Activated T-cell treated with anti-CD3 and anti-CD28 coated beads, Interleukin-2, amount 50 U/mL, for 4 hours (primary cell): Measurements from ENCODE around the gene FIG4. TPM values are rescaled to one million over a fixed set of nuclear protein-coding genes. Genes with fewer than 3 reads are reported as not detected.
"Not testable (repeated sequence)": the region's sequence is repeated elsewhere in the genome, so short reads cannot be mapped to it uniquely, and the experiment has no call there.

Source experiments
- ATAC-seq, 2 donors: fragments of 200-7000 bp; cut with Tn5 transposase; one replicate each; pipeline ENCODE4 v1.10.0; 2021
- DNase-seq: peaks from one replicate; pipeline ENCODE4 v3.0.0-alpha.2; 2020
- H3K27me3 Mint-ChIP-seq: one replicate; pipeline ENCODE4 v1.8.0; 2021; ENCODE audit warnings: low read depth, mixed read lengths
- H3K36me3 Mint-ChIP-seq: one replicate; pipeline ENCODE4 v1.8.0; 2022; ENCODE audit warnings: mixed read lengths; ENCODE audit not compliant: insufficient read depth
- H3K4me1 Mint-ChIP-seq: one replicate; pipeline ENCODE4 v1.8.0; 2021; ENCODE audit warnings: low read depth, mixed read lengths
- H3K4me3 Mint-ChIP-seq: one replicate; pipeline ENCODE4 v1.8.0; 2021; ENCODE audit warnings: mild to moderate bottlenecking, moderate library complexity, mixed read lengths
- H3K9me3 Mint-ChIP-seq: one replicate; pipeline ENCODE4 v1.8.0; 2021; ENCODE audit warnings: mixed read lengths
- total RNA-seq, 3 donors: library from RNA; stranded (reverse); gene quantifications; one replicate each; pipeline ENCODE4 v1.2.1, GENCODE V29; 2021

Gene FIG4
- total RNA-seq, 3 donors from 2014 or later, result 5.4 to 6.4 (median 5.9) TPM

DNA sequence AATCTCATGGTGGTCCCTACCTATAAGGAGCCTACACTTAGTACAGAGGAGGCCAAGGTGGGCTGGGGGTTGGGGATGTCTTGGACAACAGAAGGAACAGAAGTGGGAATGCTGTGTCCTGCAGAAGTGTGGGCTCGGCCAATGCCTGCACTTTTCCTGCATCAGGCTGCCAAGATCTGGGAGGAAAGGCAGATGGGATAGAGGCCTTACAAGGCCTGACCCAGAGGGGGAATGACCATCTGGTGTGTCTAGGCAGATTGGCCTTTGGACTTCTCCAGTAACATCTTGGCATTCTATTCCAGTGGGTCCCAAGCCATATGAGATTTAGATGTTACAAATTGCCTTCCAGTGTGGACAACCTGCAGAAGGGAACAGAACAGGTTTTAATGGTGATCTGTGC, 162.3 kb downstream of the FIG4 start:
- Mint-ChIP-seq H3K36me3 (no peaks in the 10 kb centered on the region), H3K4me1 (no peaks in the 10 kb centered on the region), H3K9me3 (no peaks in the 10 kb centered on the region), H3K27me3 (no peaks in the 10 kb centered on the region), H3K4me3 (no peak overlapping the region)
- DNase-seq (no peak), ATAC-seq (no peak)

DNA sequence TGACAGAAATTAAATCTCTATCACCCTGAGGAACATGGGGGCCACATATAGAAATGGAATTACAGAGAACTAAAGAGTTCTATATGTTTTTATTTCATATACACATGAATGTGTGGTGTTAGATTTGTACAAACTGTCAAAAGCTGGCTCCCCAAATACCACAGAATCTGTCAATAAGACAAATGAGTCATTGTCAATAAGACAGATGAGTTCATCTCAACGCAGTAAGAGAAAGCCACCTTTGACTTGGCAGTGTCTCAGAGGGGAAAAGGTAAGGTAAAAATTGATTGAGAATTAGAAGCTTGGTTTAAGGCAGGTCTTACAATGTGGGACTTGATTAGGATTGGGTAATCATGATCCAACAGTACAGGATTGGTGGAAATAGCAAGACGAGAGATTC, 162.9 kb downstream of the FIG4 start:
- H3K4me1 Mint-ChIP-seq, result no peaks in the 10 kb centered on the region
- no peak overlapping the region for H3K4me3 Mint-ChIP-seq
- no peaks in the 10 kb centered on the region for H3K36me3 Mint-ChIP-seq
- ATAC-seq (no peak), DNase-seq (no peak)
- H3K9me3 Mint-ChIP-seq, result no peaks in the 10 kb centered on the region
- no peaks in the 10 kb centered on the region for H3K27me3 Mint-ChIP-seq

DNA sequence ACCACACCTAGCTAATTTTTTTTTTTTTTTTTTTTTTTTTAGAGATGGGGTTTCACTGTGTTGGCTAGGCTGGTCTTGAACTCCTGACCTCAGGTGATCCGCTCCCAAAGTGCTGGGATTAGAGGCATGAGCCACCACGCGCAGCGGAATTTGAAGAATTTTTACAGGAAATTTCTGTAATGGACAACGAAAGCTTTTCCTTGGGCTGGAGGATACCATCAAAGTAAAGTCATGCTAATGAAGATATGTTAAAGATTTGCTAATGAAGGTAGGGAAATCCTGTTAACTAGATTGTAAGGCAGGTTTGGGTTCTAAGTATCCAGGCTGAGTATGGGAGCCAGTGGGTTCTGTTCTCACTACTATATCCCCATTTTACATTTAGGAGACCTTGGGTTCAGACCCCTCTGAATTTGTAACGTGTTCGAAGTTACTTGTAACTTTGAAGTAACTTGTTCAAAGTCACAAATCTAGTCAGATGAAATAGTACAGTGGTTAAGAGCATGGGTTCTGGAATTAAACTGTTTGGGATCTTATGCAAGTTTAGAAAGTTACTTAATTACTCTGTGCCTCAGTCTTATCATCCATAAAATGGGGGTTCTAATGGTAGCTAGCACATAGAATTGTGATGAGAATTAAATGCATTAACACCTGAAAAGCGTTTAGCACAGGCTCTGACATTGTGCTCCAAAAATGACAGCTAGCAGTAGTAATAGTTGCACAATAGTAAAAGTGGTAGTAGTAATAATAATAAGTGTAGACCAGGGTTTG, 163.6 kb downstream of the FIG4 start:
- no peak for DNase-seq

DNA sequence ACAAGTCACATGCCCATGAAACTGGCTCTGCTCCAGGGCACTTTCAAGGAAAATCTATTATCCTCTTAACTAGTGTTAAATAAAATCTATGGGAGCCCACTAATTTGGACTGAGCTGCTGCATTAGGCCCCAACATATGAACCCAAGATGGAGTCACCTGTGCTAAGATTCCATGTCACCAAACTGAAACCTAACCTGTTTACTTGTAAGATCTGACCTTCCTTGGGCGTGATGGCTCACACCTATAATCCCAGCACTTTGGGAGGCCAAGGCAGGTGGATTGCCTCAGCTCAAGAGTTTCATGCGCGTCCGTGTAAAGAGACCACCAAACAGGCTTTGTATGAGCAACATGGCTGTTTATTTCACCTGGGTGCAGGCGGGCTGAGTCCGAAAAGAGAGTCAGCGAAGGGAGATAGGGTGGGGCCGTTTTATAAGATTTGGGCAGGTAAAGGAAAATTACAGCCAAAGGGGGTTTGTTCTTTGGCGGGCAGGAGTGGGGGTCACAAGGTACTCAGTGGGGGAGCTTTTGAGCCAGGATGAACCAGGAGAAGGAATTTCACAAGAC, 164.5 kb downstream of the FIG4 start:
- not testable (repeated sequence) for DNase-seq, H3K4me1 Mint-ChIP-seq, H3K4me3 Mint-ChIP-seq, H3K36me3 Mint-ChIP-seq, H3K9me3 Mint-ChIP-seq, H3K27me3 Mint-ChIP-seq, ATAC-seq

More for the DNA sequence above, 163.6 kb downstream of the FIG4 start:
- Mint-ChIP-seq H3K4me3 (no peak overlapping the region), H3K4me1 (no peaks in the 10 kb centered on the region), H3K36me3 (no peaks in the 10 kb centered on the region), H3K27me3 (no peaks in the 10 kb centered on the region), H3K9me3 (no peaks in the 10 kb centered on the region)
- no peak for ATAC-seq

DNA sequence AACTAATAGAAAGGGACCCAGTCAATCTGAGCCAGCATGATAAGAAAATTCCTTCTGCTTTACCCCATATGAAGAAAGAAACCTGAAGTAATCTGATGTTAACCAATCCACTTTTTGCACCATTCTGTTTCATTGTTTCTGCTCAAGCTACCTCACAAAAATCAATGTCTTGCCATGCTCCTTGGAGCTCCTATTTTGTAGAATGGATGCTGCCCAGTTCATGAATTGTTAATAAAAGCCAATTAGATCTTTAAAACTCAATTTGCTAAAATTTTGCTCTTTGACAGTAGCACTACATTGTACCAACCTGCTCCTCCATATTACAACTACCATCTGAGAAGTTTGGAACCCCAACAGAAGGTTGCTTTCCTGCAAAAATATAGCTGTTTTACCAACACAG, 170.8 kb downstream of the FIG4 start:
- DNase-seq (no peak), ATAC-seq (no peak)
- Mint-ChIP-seq H3K4me3 (no peak overlapping the region), H3K36me3 (no peaks in the 10 kb centered on the region), H3K27me3 (peaks cover 7% of the 10 kb centered on the region), H3K9me3 (peaks cover 4% of the 10 kb centered on the region), H3K4me1 (no peaks in the 10 kb centered on the region)

DNA sequence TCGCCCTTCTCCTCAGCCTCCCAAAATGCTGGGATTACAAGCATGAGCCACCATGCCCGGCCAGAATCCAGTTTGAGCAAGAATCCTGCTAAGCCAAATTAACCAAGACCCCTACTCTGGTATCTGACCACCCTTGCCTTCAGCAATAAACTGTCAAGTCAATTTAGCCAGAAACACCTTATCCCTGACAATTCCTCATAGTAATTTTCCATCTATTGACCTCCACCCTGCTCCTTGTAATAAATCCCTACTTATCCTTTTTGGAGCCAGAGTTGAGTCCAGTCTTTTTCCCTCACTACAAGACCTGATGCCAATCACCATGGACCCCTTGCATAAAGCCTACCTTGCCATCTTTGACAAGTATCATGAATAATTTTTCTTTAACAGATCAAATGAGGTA, 173.0 kb downstream of the FIG4 start:
- peaks cover 8% of the 10 kb centered on the region for H3K27me3 Mint-ChIP-seq
- H3K36me3 Mint-ChIP-seq, result no peaks in the 10 kb centered on the region
- no peaks in the 10 kb centered on the region for H3K4me1 Mint-ChIP-seq
- H3K9me3 Mint-ChIP-seq, result peaks cover 4% of the 10 kb centered on the region
- no peak for ATAC-seq
- no peak overlapping the region for H3K4me3 Mint-ChIP-seq
- no peak for DNase-seq

DNA sequence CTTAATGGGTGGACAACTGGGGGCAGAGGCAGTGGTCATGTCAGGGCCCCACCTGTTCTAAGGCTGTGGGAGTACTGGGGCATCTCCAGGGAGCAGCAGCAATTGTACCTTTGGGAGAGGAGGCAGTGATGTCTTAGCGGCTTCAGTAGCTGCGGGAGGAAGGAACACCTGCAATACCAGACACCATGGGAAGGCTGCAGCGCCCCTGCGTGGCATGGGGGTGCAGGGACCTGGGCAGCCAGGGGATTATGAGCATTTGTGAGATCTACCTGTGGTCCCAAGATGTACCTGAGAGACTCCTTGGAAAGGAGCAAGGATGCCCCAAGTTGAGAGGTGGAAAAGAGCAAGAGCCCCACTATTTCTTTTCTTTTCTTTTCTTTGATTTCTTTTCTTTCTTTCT, 174.9 kb downstream of the FIG4 start:
- Mint-ChIP-seq H3K27me3 (peaks cover 11% of the 10 kb centered on the region), H3K9me3 (peaks cover 4% of the 10 kb centered on the region), H3K36me3 (no peaks in the 10 kb centered on the region), H3K4me1 (no peaks in the 10 kb centered on the region), H3K4me3 (no peak overlapping the region)
- DNase-seq (no peak), ATAC-seq (no peak)

DNA sequence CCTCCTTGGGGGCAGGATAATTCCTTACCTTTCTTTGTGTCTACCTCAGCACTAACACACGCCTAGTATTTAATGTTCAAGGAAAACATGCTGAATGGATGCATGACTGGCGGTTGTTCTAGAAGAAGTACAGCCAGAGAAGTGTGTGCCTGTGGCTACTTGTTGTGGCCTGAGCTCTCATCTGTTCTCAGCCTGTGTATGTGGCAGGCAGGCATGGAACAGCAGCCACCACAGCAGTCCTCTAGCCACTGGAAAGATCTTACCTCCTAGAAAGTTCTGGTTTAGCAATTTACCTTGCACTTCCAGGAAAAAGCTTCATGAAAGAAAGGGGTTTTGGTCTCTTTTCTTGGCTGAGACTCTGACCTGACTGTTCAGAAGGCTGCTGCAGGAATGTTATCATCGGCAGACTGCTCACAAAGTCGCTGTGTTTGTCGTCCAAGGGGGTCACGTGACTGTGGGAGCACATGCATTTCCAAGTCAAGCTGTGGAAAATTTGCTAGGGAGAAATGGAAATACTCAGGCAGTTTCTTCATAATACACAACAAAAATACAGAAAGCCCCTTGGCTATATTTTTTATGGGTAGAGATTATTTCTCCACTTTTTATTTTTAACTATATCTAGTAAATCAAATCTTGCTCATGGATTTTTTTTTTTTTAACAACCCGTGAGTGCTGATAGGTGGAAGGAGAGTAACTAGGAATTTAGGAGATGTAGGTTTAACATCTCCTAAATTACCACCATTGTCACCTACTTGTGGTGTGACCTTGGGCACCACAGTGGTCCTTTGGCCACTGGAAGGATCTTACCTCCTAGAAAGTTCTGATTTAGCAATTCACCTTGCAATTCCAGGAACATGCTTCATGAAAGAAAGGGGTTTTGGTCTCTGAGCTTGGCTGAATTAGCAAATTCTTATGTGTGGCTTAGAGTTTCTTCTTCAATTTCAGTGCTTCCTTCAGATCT, 176.2 kb downstream of the FIG4 start:
- Mint-ChIP-seq H3K27me3 (peaks cover 10% of the 10 kb centered on the region), H3K4me3 (no peak overlapping the region), H3K36me3 (no peaks in the 10 kb centered on the region), H3K9me3 (peaks cover under 1% of the 10 kb centered on the region), H3K4me1 (no peaks in the 10 kb centered on the region)
- ATAC-seq (no peak), DNase-seq (no peak)

DNA sequence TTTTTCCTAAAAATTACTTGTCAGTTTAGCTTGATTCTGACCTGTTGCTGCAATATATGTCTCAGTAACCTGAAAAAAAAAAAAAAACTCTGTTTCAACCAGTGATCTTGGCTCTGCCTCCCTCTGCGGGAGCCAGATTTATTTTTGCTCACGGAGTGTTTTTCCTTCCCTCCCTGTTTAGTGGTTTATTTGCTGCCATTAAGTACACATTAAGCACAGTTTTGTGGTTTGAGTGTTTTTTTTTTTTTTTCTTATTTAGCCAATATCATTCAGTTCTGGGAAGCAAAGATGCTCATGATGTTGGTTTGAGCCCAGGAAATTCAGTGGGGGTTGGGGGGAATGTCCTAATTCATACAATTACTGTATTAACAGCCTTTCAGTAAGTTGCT, 176.9 kb downstream of the FIG4 start:
- Mint-ChIP-seq H3K9me3 (no peaks in the 10 kb centered on the region), H3K4me1 (no peaks in the 10 kb centered on the region), H3K27me3 (peaks cover 10% of the 10 kb centered on the region), H3K4me3 (no peak overlapping the region), H3K36me3 (no peaks in the 10 kb centered on the region)
- no peak for ATAC-seq
- no peak for DNase-seq

DNA sequence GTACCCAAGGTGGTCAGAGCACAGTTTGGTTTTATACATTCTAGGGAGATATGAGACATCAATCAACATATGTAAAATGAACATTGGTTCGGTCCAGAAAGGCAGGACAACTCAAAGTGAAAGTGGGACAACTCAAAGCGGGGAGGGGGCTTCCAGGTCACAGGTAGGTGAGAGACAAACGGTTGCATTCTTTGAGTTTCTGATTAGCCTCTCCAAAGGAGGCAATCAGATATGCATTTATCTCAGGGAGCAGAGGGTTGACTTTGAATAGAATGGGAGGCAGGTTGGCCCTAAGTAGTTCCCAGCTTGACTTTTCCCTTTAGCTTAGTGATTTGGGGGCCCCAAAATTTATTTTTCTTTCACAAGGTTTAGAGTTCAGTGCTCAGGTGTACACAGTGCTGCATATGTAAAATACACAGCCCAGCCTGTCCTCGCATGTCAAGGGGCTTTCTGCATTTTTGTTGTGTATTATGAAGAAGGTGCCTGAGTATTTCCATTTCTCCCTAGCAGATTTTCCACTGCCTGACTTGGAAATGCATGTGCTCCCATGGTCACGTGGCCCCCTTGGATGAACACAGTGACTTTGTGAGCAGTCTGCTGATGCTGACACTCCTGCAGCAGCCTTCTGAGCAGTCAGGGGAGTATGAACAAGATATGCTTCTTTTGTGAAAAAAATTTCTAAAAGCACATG, 178.4 kb downstream of the FIG4 start:
- H3K9me3 Mint-ChIP-seq, result not testable (repeated sequence)

DNA sequence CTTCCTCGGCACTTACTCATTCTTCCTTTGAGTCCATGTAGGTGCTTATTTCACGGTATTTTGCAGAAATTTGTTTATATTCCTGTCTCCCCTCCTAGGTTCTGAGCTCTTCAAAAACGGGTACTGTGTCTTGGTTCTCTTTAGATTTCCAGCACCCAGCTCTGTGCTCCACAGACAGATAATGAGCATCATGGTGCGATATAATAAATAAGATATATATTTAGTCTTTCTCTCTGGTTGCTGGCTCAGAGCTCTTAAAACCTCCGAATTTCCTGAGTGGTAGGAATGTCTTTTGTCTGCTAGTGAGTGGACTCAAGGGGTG, 179.0 kb downstream of the FIG4 start:
- H3K27me3 Mint-ChIP-seq, result peaks cover 10% of the 10 kb centered on the region
- H3K36me3 Mint-ChIP-seq, result no peaks in the 10 kb centered on the region
- H3K4me1 Mint-ChIP-seq, result no peaks in the 10 kb centered on the region
- DNase-seq (no peak), ATAC-seq (no peak)
- H3K4me3 Mint-ChIP-seq, result no peak overlapping the region
- no peaks in the 10 kb centered on the region for H3K9me3 Mint-ChIP-seq

More for the DNA sequence above, 178.4 kb downstream of the FIG4 start:
- H3K4me3 Mint-ChIP-seq, H3K4me1 Mint-ChIP-seq, DNase-seq, H3K36me3 Mint-ChIP-seq, ATAC-seq: not testable (repeated sequence)
- peaks cover 10% of the 10 kb centered on the region for H3K27me3 Mint-ChIP-seq

DNA sequence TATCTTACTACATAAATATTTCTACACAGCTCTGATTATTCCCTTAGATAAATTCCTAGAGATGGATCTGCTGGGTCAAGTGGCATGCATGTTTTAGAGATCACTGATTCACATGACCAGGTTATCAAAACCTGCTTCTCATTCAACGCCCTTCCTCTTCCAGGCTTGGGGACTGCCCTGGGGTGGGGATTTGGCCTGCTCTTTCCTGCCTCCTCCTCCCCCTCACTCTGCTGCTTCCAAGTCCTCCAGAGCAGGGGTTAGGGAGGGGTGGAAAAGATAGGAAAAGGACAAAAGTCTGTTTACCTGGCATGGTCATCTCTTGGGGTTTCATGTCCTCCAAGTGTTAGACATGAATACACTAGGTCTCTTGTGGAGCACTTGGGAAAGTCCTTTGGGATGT, 181.5 kb downstream of the FIG4 start:
- no peak for DNase-seq
- Mint-ChIP-seq H3K27me3 (peaks cover 9% of the 10 kb centered on the region), H3K4me3 (no peak overlapping the region), H3K36me3 (no peaks in the 10 kb centered on the region), H3K4me1 (no peaks in the 10 kb centered on the region), H3K9me3 (no peaks in the 10 kb centered on the region)
- ATAC-seq, result no peak

DNA sequence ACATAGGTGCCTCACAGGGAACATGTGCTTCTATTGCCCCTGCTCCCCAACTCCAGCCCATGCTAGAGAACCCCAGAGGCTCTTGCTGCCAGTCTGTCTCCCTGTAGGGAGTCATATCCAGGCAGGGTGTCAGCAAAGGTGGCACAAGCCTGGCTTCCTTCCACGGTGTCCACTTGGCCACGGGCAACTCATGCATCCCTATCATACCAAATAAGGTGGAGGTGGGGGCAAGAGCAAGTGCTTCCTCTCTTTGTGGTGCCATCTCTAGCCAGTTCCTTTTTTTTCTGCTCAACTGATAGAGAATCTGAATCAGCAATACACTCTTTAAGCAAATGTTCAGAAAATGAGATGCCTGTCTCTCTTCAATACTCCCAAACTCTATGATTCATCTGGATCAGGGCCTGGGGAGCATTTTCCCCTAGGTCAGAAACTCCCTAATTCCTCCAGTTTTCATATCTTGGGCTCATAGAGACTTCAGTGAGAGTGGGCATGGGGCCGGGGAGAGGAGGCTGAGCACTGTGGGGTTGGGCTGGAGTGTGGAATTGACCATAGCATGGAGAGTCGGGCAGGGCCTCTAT, 182.0 kb downstream of the FIG4 start:
- Mint-ChIP-seq H3K4me3 (no peak overlapping the region), H3K4me1 (no peaks in the 10 kb centered on the region), H3K9me3 (no peaks in the 10 kb centered on the region), H3K36me3 (no peaks in the 10 kb centered on the region), H3K27me3 (peaks cover 14% of the 10 kb centered on the region)
- no peak for ATAC-seq
- DNase-seq, result no peak

DNA sequence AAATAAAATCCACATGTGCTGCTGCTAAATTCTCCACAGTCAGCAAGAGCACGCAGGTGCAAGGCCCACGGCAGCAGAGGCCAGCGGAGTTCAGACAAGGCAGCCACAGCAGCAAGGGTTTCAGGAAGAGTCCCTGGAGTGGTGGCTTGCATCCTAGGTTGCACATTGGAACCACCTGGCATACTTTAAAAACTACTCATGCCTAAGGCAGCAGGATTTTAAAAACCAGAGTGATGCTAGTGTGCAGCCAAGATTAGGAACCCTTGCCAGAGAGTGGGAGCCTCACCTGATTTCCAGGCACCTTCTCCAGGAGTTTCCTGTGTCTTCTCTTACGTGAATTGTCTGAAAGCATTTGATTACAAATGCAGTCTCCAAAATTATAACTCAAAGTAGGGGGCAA, 183.0 kb downstream of the FIG4 start:
- no peaks in the 10 kb centered on the region for H3K4me1 Mint-ChIP-seq
- H3K27me3 Mint-ChIP-seq, result peaks cover 15% of the 10 kb centered on the region
- no peaks in the 10 kb centered on the region for H3K36me3 Mint-ChIP-seq
- no peak overlapping the region for H3K4me3 Mint-ChIP-seq
- no peaks in the 10 kb centered on the region for H3K9me3 Mint-ChIP-seq
- ATAC-seq, result no peak
- no peak for DNase-seq
